Vagina (tissue), 2 donors: ENCODE data around the gene SERPINB1.

Experiments used
- CTCF ChIP-seq, 3 experiments: fragments of 450-650 bp in 2 of 3; fragments of 200-600 bp in 1 of 3; sonication (generic) in 1 of 3; IDR thresholded peaks; one replicate each; pipeline ENCODE4 v1.5.1; 2017 to 2019; ENCODE audit warnings: antibody characterized with exemption in 3 of 3, mild to moderate bottlenecking in 2 of 3, moderate library complexity in 2 of 3
- POLR2A ChIP-seq, 2 donors: fragments of 450-650 bp; IDR thresholded peaks; one replicate each; pipeline ENCODE4 v1.6.1; 2017; ENCODE audit warnings: antibody characterized with exemption in 2 of 2, mild to moderate bottlenecking in 2 of 2, moderate library complexity in 2 of 2
- POLR2AphosphoS5 ChIP-seq, 2 donors: sonication (generic); formaldehyde crosslinking; IDR thresholded peaks; one replicate each; pipeline ENCODE4 v1.9.0; 2017; ENCODE audit warnings: antibody characterized with exemption in 2 of 2, mild to moderate bottlenecking in 2 of 2, low read depth in 1 of 2; ENCODE audit not compliant: insufficient read depth in 1 of 2

- no peak for TF ChIP-seq CTCF (IDR thresholded peaks at IDR 0.05)
- TF ChIP-seq POLR2A (IDR thresholded peaks at IDR 0.05): no peak
- TF ChIP-seq POLR2AphosphoS5 (IDR thresholded peaks at IDR 0.05; ENCODE audit: insufficient read depth in 1 of 2, low read depth in 1 of 2): no peak
Measured at GRCh38 chr6:2842139-2842552, 483 bp upstream of the SERPINB1 start.
